OCI-LY7 (cell line): ENCODE measurements around the gene AIFM1. TPM values are rescaled to one million over a fixed set of nuclear protein-coding genes. Genes with fewer than 3 reads are reported as not detected.

Source experiments
- BruUV-seq: library from RNA; stranded (reverse); fragments of 400-500 nt; replicated peaks from 2 replicates; lab custom pipeline; 2021; lab: Mats Ljungman, UMichigan
- CTCF ChIA-PET: fragments of 300-600 bp; sonication (Branson Sonifier 250); formaldehyde crosslinking; loops from one replicate; lab custom pipeline; 2022; ENCODE audit warnings: antibody characterized with exemption; ENCODE audit not compliant: unreplicated experiment; lab: Charles Lee
- POLR2A ChIA-PET: fragments of 300-600 bp; sonication (Branson Sonifier 250); formaldehyde crosslinking; loops from one replicate; lab custom pipeline; 2022; ENCODE audit warnings: antibody characterized with exemption; lab: Charles Lee
- DNase-seq: peaks from one replicate; pipeline ENCODE4 v3.0.0-alpha.2; 2015; ENCODE audit warnings: low spot score
- H2AFZ ChIP-seq: fragments of 200-600 bp; sonication (generic), shearing (Covaris generic); 2 replicates; pipeline ENCODE4 v1.6.1; 2014; ENCODE audit warnings: mild to moderate bottlenecking, antibody characterized with exemption, low read length, moderate library complexity
- H3K27ac ChIP-seq: fragments of 200-600 bp; sonication (generic); 2 replicates; pipeline ENCODE4 v1.5.1; 2014; ENCODE audit warnings: mixed run types, low read depth, mild to moderate bottlenecking, moderate library complexity, low read length, inconsistent platforms; ENCODE audit not compliant: poor library complexity, severe bottlenecking
- H3K36me3 ChIP-seq: fragments of 200-600 bp; sonication (generic); 2 replicates; pipeline ENCODE4 v1.6.1; 2014; ENCODE audit warnings: mild to moderate bottlenecking, antibody characterized with exemption, low read length, moderate library complexity, mixed read lengths; ENCODE audit not compliant: insufficient read depth
- H3K4me1 ChIP-seq: fragments of 200-600 bp; sonication (generic); 2 replicates; pipeline ENCODE4 v1.5.1; 2014; ENCODE audit warnings: mild to moderate bottlenecking, low read length; ENCODE audit not compliant: insufficient read depth, poor library complexity, severe bottlenecking
- H3K4me2 ChIP-seq: fragments of 200-600 bp; sonication (generic); 2 replicates; pipeline ENCODE4 v1.6.1; 2014; ENCODE audit warnings: mild to moderate bottlenecking, low read length
- H3K4me3 ChIP-seq: fragments of 200-600 bp; sonication (generic); 2 replicates; pipeline ENCODE4 v1.5.1; 2014; ENCODE audit warnings: mild to moderate bottlenecking, low read depth, low read length; ENCODE audit not compliant: poor library complexity, severe bottlenecking
- H3K79me2 ChIP-seq: fragments of 200-600 bp; sonication (generic); 2 replicates; pipeline ENCODE4 v1.6.1; 2016; ENCODE audit warnings: low read depth, mild to moderate bottlenecking, low read length, moderate library complexity, mixed read lengths; ENCODE audit not compliant: insufficient read depth
- H3K9me2 ChIP-seq: fragments of 200-600 bp; sonication (generic); 2 replicates; pipeline ENCODE4 v1.6.1; 2016; ENCODE audit warnings: mild to moderate bottlenecking, low read length, mixed read lengths; ENCODE audit not compliant: insufficient read depth
- H3K9me3 ChIP-seq: fragments of 200-600 bp; sonication (generic); 2 replicates; pipeline ENCODE4 v1.6.1; 2014; ENCODE audit warnings: mild to moderate bottlenecking, mixed run types, low read length, mixed read lengths
- H4K20me1 ChIP-seq: fragments of 200-600 bp; sonication (generic); 2 replicates; pipeline ENCODE4 v1.6.1; 2014; ENCODE audit warnings: mild to moderate bottlenecking, antibody characterized with exemption, low read length, moderate library complexity, mixed read lengths; ENCODE audit not compliant: insufficient read depth
- EZH2phosphoT487 ChIP-seq: fragments of 200-600 bp; sonication (generic); IDR thresholded peaks from 2 replicates; pipeline ENCODE4 v1.6.1; 2018; ENCODE audit warnings: low read depth, borderline replicate concordance, mild to moderate bottlenecking, mixed run types, antibody characterized with exemption, low read length, moderate library complexity, mixed read lengths
- intact Hi-C: fragments of 100-400 bp; cut with micrococcal nuclease; formaldehyde crosslinking; loops from one replicate; pipeline ENCODE4 v1.10.0; 2022; ENCODE audit not compliant: unreplicated experiment
- total RNA-seq, 2 experiments: library from RNA; depleted of rRNA in 1 of 2; stranded (reverse); fragments of >200 nt in 1 of 2; shearing (Covaris generic) in 1 of 2; gene quantifications; 2 replicates each; pipeline ENCODE4 v1.2.3, GENCODE V29; 2014 to 2022
- TF ChIP-seq, protein P1 (sequence below): fragments of 200-600 bp; sonication (generic); conservative IDR thresholded peaks from 2 replicates; pipeline ENCODE4 v1.5.1; 2014; ENCODE audit warnings: mild to moderate bottlenecking, antibody characterized with exemption, low read length, moderate library complexity, mixed read lengths

AIFM1 gene
- total RNA-seq, 2 experiments from 2014 or later, result 23.1 to 45.7 TPM

GRCh38 chrX:130095249-130096030, 70.2 kb downstream of the AIFM1 start:
- intact Hi-C loops, result no loop called here
- H3K9me3 ChIP-seq, result no peaks in the 10 kb centered on the region
- H3K9me2 ChIP-seq, result no peaks in the 10 kb centered on the region
- ChIA-PET POLR2A (interaction anchor here (0.6 to 1.4 kb wide), 2 partner anchors 12 to 276 kb away, joined by 3 read pairs; no protein-coding TSS in a partner anchor), CTCF (interaction anchor here (0.5 kb wide), 1 partner anchor 748 kb away, joined by 3 read pairs; no protein-coding TSS in a partner anchor)
- H3K4me2 ChIP-seq, result no peak overlapping the region
- peaks cover 36% of the 10 kb centered on the region; the same call in 1 of the 2 replicates for H3K79me2 ChIP-seq
- no peak overlapping the region for H3K4me3 ChIP-seq
- no peak overlapping the region for H3K27ac ChIP-seq
- no peak for DNase-seq
- BruUV-seq, result no TSS peak
- no peaks in the 10 kb centered on the region for H4K20me1 ChIP-seq
- no peak overlapping the region for H2AFZ ChIP-seq
- no peak for TF ChIP-seq EZH2phosphoT487
- TF ChIP-seq, protein P1, sequence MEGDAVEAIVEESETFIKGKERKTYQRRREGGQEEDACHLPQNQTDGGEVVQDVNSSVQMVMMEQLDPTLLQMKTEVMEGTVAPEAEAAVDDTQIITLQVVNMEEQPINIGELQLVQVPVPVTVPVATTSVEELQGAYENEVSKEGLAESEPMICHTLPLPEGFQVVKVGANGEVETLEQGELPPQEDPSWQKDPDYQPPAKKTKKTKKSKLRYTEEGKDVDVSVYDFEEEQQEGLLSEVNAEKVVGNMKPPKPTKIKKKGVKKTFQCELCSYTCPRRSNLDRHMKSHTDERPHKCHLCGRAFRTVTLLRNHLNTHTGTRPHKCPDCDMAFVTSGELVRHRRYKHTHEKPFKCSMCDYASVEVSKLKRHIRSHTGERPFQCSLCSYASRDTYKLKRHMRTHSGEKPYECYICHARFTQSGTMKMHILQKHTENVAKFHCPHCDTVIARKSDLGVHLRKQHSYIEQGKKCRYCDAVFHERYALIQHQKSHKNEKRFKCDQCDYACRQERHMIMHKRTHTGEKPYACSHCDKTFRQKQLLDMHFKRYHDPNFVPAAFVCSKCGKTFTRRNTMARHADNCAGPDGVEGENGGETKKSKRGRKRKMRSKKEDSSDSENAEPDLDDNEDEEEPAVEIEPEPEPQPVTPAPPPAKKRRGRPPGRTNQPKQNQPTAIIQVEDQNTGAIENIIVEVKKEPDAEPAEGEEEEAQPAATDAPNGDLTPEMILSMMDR, result no peak
- no peaks in the 10 kb centered on the region for H3K36me3 ChIP-seq
- H3K4me1 ChIP-seq, result peaks cover 32% of the 10 kb centered on the region

- BruUV-seq, result no TSS peak
- no peak overlapping the region for H3K4me3 ChIP-seq
- no peak overlapping the region for H3K4me2 ChIP-seq
- H3K9me2 ChIP-seq, result no peaks in the 10 kb centered on the region
- POLR2A ChIA-PET, result interaction anchor here (0.6 kb wide), 2 partner anchors 158 to 275 kb away, joined by 3 read pairs; no protein-coding TSS in a partner anchor
- DNase-seq, result no peak
- H3K9me3 ChIP-seq, result no peaks in the 10 kb centered on the region
- H4K20me1 ChIP-seq, result no peaks in the 10 kb centered on the region
- CTCF ChIA-PET, result no interaction called here
- no peak overlapping the region for H3K27ac ChIP-seq
- no peaks in the 10 kb centered on the region for H3K36me3 ChIP-seq
- H2AFZ ChIP-seq, result no peak overlapping the region
- no peak for TF ChIP-seq EZH2phosphoT487
- TF ChIP-seq, protein P1, result no peak
- intact Hi-C loops, result no loop called here
- peaks cover 30% of the 10 kb centered on the region; the same call in 1 of the 2 replicates for H3K79me2 ChIP-seq
- peaks cover 36% of the 10 kb centered on the region for H3K4me1 ChIP-seq
Observed at GRCh38 chrX:130094696-130095095, 70.9 kb downstream of the AIFM1 start.

GRCh38 chrX:130093271-130093670, 72.4 kb downstream of the AIFM1 start:
- intact Hi-C loops, result no loop called here
- Histone ChIP-seq H3K4me2 (no peak overlapping the region), H3K27ac (no peak overlapping the region), H3K4me1 (peaks cover 47% of the 10 kb centered on the region), H2AFZ (no peak overlapping the region), H3K9me2 (no peaks in the 10 kb centered on the region), H3K9me3 (no peaks in the 10 kb centered on the region), H3K4me3 (no peak overlapping the region), H3K36me3 (no peaks in the 10 kb centered on the region), H3K79me2 (peaks cover 28% of the 10 kb centered on the region; the same call in 1 of the 2 replicates), H4K20me1 (no peaks in the 10 kb centered on the region)
- ChIA-PET POLR2A (interaction anchor here (1.1 kb wide), 1 partner anchor 13 kb away, joined by 4 read pairs; no protein-coding TSS in a partner anchor), CTCF (no interaction called here)
- DNase-seq, result no peak
- no TSS peak for BruUV-seq
- no peak for TF ChIP-seq EZH2phosphoT487
